GM12878 (cell line): Measurements from ENCODE around the gene EPAS1. TPM values are rescaled to one million over a fixed set of nuclear protein-coding genes. Genes with fewer than 3 reads are reported as not detected.

Source experiments
- ATAC-seq: fragments of 200-7000 bp; cut with Tn5 transposase; 3 replicates; pipeline ENCODE4 v1.9.1; 2020; ENCODE audit warnings: mild to moderate bottlenecking, moderate library complexity
- BruUV-seq: library from RNA; stranded (reverse); fragments of 400-500 nt; replicated peaks from 2 replicates; lab custom pipeline; 2021; lab: Mats Ljungman, UMichigan
- CTCF ChIA-PET: fragments of 300-600 bp; sonication (Branson Sonifier 250); formaldehyde crosslinking; extraction: SDS; loops from one replicate; lab custom pipeline; 2021; ENCODE audit warnings: inconsistent platforms; lab: Yijun Ruan, JAX
- POLR2A ChIA-PET: fragments of 350-600 bp; formaldehyde crosslinking; extraction: SDS; loops from one replicate; lab custom pipeline; 2021; ENCODE audit warnings: inconsistent platforms; lab: Charles Lee
- RAD21 ChIA-PET: fragments of 300-600 bp; sonication (Branson Sonifier 250); formaldehyde crosslinking; loops from one replicate; lab custom pipeline; 2023; ENCODE audit warnings: antibody characterized with exemption; ENCODE audit not compliant: unreplicated experiment; lab: Charles Lee
- SMC1A ChIA-PET: fragments of 300-600 bp; sonication (Branson Sonifier 250); formaldehyde crosslinking; loops from one replicate; lab custom pipeline; 2023; ENCODE audit not compliant: unreplicated experiment, uncharacterized antibody; lab: Charles Lee
- DNase-seq: peaks from one replicate; pipeline ENCODE4 v3.0.0-alpha.2; 2011; ENCODE audit warnings: low read depth, low spot score
- FAIRE-seq: peaks from 3 replicates; lab custom pipeline; 2011; peaks lifted over from hg19 to GRCh38; lab: Jason Lieb, UNC
- H2AFZ ChIP-seq: 2 replicates; pipeline ENCODE4 v1.6.0; 2011; ENCODE audit warnings: low read depth, low read length, control low read depth; ENCODE audit not compliant: control insufficient read depth
- H3K27ac ChIP-seq: 2 replicates; pipeline ENCODE4 v1.5.1; 2011; ENCODE audit warnings: control low read depth; ENCODE audit not compliant: control insufficient read depth, insufficient read depth
- H3K27me3 ChIP-seq, 2 experiments: replicated peaks in 1 of 2; 2 replicates each; pipeline versions ENCODE4 v1.6.0 to v1.6.1; 2011; ENCODE audit warnings: low read length in 1 of 2; ENCODE audit not compliant: control insufficient read depth in 2 of 2, insufficient read depth in 2 of 2
- H3K36me3 ChIP-seq, 2 experiments: 2 replicates each; pipeline ENCODE4 v1.5.1; 2011; ENCODE audit warnings: low read length in 1 of 2; ENCODE audit not compliant: control insufficient read depth in 2 of 2, insufficient read depth in 2 of 2
- H3K4me1 ChIP-seq: 2 replicates; pipeline ENCODE4 v1.6.1; 2011; ENCODE audit warnings: mild to moderate bottlenecking, low read length, moderate library complexity, mixed read lengths; ENCODE audit not compliant: control insufficient read depth, insufficient read depth
- H3K4me2 ChIP-seq: 2 replicates; pipeline ENCODE4 v1.6.0; 2011; ENCODE audit warnings: control low read depth; ENCODE audit not compliant: control insufficient read depth, insufficient read depth
- H3K4me3 ChIP-seq: fragments of 200-600 bp; sonication (generic); 2 replicates; pipeline ENCODE4 v1.5.1; 2016
- H3K79me2 ChIP-seq: 2 replicates; pipeline ENCODE4 v1.6.0; 2011; ENCODE audit warnings: low read length; ENCODE audit not compliant: control insufficient read depth, insufficient read depth
- H3K9ac ChIP-seq: 2 replicates; pipeline ENCODE4 v1.8.0; 2011; ENCODE audit warnings: low read length, control low read depth, mixed read lengths; ENCODE audit not compliant: control insufficient read depth, insufficient read depth
- H3K9me3 ChIP-seq: replicated peaks from 3 replicates; pipeline ENCODE4 v1.5.1; 2011; ENCODE audit warnings: mild to moderate bottlenecking, low read length; ENCODE audit not compliant: control insufficient read depth, insufficient read depth
- H4K20me1 ChIP-seq: 2 replicates; pipeline ENCODE4 v1.6.0; 2011; ENCODE audit not compliant: control insufficient read depth, insufficient read depth
- BRCA1 ChIP-seq: IDR thresholded peaks from 2 replicates; pipeline ENCODE4 v1.6.1; 2011; ENCODE audit warnings: low read depth, low read length, improper control_type of control experiment
- NFYB ChIP-seq: IDR thresholded peaks from 2 replicates; pipeline ENCODE4 v1.6.1; 2011; ENCODE audit warnings: low read depth, mild to moderate bottlenecking, low read length, improper control_type of control experiment, moderate library complexity; ENCODE audit not compliant: insufficient read depth
- ZNF687 ChIP-seq: fragments of 450-650 bp; IDR thresholded peaks from 2 replicates; pipeline ENCODE4 v1.6.1; 2017; ENCODE audit warnings: mild to moderate bottlenecking, moderate library complexity
- WGBS: methylation state at CpG from one replicate; pipeline ENCODE4 v1.1.6; 2016; ENCODE audit warnings: low lambda C conversion rate; ENCODE audit not compliant: insufficient replicate concordance, insufficient coverage; ENCODE audit errors: missing lambda C conversion rate; 5-methylcytosine and 5-hydroxymethylcytosine counted together
- in situ Hi-C: fragments of 300-500 bp; cut with MboI; formaldehyde crosslinking; loops from 9 replicates; pipeline ENCODE4 v1.14.3; 2018; ENCODE audit warnings: mixed read lengths
- intact Hi-C: fragments of 100-400 bp; cut with micrococcal nuclease; formaldehyde crosslinking; loops from one replicate; pipeline ENCODE4 v1.14.2; 2022; ENCODE audit not compliant: unreplicated experiment
- polyA plus RNA-seq, 11 experiments: library from polyadenylated mRNA; depleted of rRNA in 4 of 11; unstranded in 6 of 11; stranded (reverse) in 5 of 11; fragments of >200 nt; fragmentation: Nextera tagmentation in 4 of 11; fragmentation: Illumina TruSeq in 1 of 11; extraction: Ambion mirVana in 4 of 11; extraction: Trizol in 1 of 11; gene quantifications; 1 replicate in 1 of 11; 2 replicates in 10 of 11; pipeline versions ENCODE4 v1.2.1 to v1.2.3, GENCODE V29; 2011 to 2016; ENCODE audit warnings: inconsistent platforms in 2 of 11, missing spikeins in 2 of 11, low read depth in 1 of 11
- total RNA-seq, 4 experiments: library from RNA; depleted of rRNA in 3 of 4; stranded (reverse); fragments of >200 nt in 3 of 4; fragmentation: Illumina TruSeq in 1 of 4; extraction: Trizol in 1 of 4; gene quantifications; 2 replicates each; pipeline versions ENCODE4 v1.2.1 to v1.2.3, GENCODE V29; 2013 to 2021

The EPAS1 gene
- total and polyA plus RNA-seq, 10 of the 15 experiments (the other 5 are each of a cell fraction or from before 2014, with no cell fraction given) = 0.11 to 22.0 (median 1.3) TPM; not detected in 1

GRCh38 chr2:46350029-46350689 lies 53.0 kb downstream of the EPAS1 start:
- CTCF ChIA-PET = interaction anchor here (0.9 to 1.1 kb wide), 6 partner anchors 13 to 356 kb away, joined by 3 to 4 read pairs (median 3); no protein-coding TSS in a partner anchor
- whole genome bisulfite sequencing = 17% methylated on average over 8 of the region's 8 CpGs
- H2AFZ ChIP-seq = no peak overlapping the region
- no peak for DNase-seq
- POLR2A ChIA-PET = no interaction called here
- H4K20me1 ChIP-seq = no peaks in the 10 kb centered on the region
- no peak overlapping the region for H3K27ac ChIP-seq
- SMC1A ChIA-PET = interaction anchor here (1.2 to 2.0 kb wide), 7 partner anchors 10 to 287 kb away, joined by 4 to 6 read pairs (median 4); no protein-coding TSS in a partner anchor
- no TSS peak for BruUV-seq
- RAD21 ChIA-PET = interaction anchor here (1.1 to 1.4 kb wide), 2 partner anchors 119 to 287 kb away, joined by 3 to 4 read pairs; no protein-coding TSS in a partner anchor
- in situ Hi-C loops = loop anchor here (25.0 kb wide), 1 partner anchor 713 kb away; no protein-coding TSS in a partner anchor
- TF ChIP-seq ZNF687 = no peak
- TF ChIP-seq BRCA1 = no peak
- no peak for TF ChIP-seq NFYB
- no peak overlapping the region for H3K4me3 ChIP-seq
- no peaks in the 10 kb centered on the region for H3K9me3 ChIP-seq
- H3K4me2 ChIP-seq = no peak overlapping the region
- H3K79me2 ChIP-seq = no peaks in the 10 kb centered on the region
- H3K4me1 ChIP-seq = peaks cover 5% of the 10 kb centered on the region
- no peak overlapping the region for H3K9ac ChIP-seq
- H3K36me3 ChIP-seq = no peaks in the 10 kb centered on the region; a peak in 1 of 4 replicates
- intact Hi-C loops = no loop called here
- no peak for FAIRE-seq
- H3K27me3 ChIP-seq = no peaks in the 10 kb centered on the region
- ATAC-seq = no peak
